Smooth muscle cell (in vitro differentiated cells): Measurements from ENCODE around the gene LAMB4. TPM values are rescaled to one million over a fixed set of nuclear protein-coding genes. Genes with fewer than 3 reads are reported as not detected.

Source experiments
- DNase-seq: peaks from one replicate; lab custom pipeline; 2025; ENCODE audit not compliant: unreplicated experiment; lab: John Stamatoyannopoulos, UW
- H2AFZ ChIP-seq: fragments of 200-600 bp; sonication (generic); 2 replicates; pipeline ENCODE4 v1.6.0; 2016; ENCODE audit warnings: antibody characterized with exemption, low read depth, mild to moderate bottlenecking
- H3F3A ChIP-seq: fragments of 200-600 bp; sonication (generic); 2 replicates; pipeline ENCODE4 v1.6.0; 2017; ENCODE audit warnings: antibody characterized with exemption, low read depth
- H3K27ac ChIP-seq: fragments of 200-600 bp; sonication (generic); 2 replicates; pipeline ENCODE4 v1.5.1; 2016; ENCODE audit warnings: low read depth, mild to moderate bottlenecking
- H3K27me3 ChIP-seq: fragments of 200-600 bp; sonication (generic); 2 replicates; pipeline ENCODE4 v1.6.1; 2016; ENCODE audit warnings: low read depth, mild to moderate bottlenecking
- H3K36me3 ChIP-seq: fragments of 200-600 bp; sonication (generic); 2 replicates; pipeline ENCODE4 v1.5.1; 2016; ENCODE audit warnings: low read depth
- H3K4me1 ChIP-seq: fragments of 200-600 bp; sonication (generic); 2 replicates; pipeline ENCODE4 v1.5.1; 2016; ENCODE audit warnings: low read depth
- H3K4me2 ChIP-seq: fragments of 200-600 bp; sonication (generic); 2 replicates; pipeline ENCODE4 v1.6.0; 2016; ENCODE audit warnings: mild to moderate bottlenecking
- H3K4me3 ChIP-seq: fragments of 200-600 bp; sonication (generic); 2 replicates; pipeline ENCODE4 v1.5.1; 2016; ENCODE audit warnings: mild to moderate bottlenecking
- H3K79me2 ChIP-seq: fragments of 200-600 bp; sonication (generic); 2 replicates; pipeline ENCODE4 v1.6.0; 2016; ENCODE audit warnings: low read depth, mild to moderate bottlenecking
- H3K9ac ChIP-seq: fragments of 200-600 bp; sonication (generic); 2 replicates; pipeline ENCODE4 v1.6.0; 2016; ENCODE audit warnings: low read depth
- H3K9me3 ChIP-seq: fragments of 200-600 bp; sonication (generic); replicated peaks from 2 replicates; pipeline ENCODE4 v1.5.1; 2016; ENCODE audit warnings: low read depth
- H4K20me1 ChIP-seq: fragments of 200-600 bp; sonication (generic); 2 replicates; pipeline ENCODE4 v1.6.0; 2016; ENCODE audit warnings: low read depth
- WGBS: methylation state at CpG from one replicate; pipeline ENCODE4 v1.1.7; 2016; ENCODE audit warnings: low lambda C conversion rate; 5-methylcytosine and 5-hydroxymethylcytosine counted together
- polyA plus RNA-seq: library from polyadenylated mRNA; unstranded; fragments of >200 nt; fragmentation: Nextera tagmentation; extraction: Ambion mirVana; gene quantifications from 2 replicates; pipeline ENCODE4 v1.2.1, GENCODE V29; 2016
- total RNA-seq: library from RNA; depleted of rRNA; stranded (reverse); fragments of >200 nt; gene quantifications from 2 replicates; pipeline ENCODE4 v1.2.3, GENCODE V29; 2014
- TF ChIP-seq, protein P1 (sequence below): fragments of 200-600 bp; sonication (generic); IDR thresholded peaks from 2 replicates; pipeline ENCODE4 v1.5.1; 2017; ENCODE audit warnings: borderline replicate concordance, mild to moderate bottlenecking, antibody characterized with exemption; ENCODE audit not compliant: insufficient read depth, poor library complexity, severe bottlenecking

Gene LAMB4
- total and polyA plus RNA-seq, 2 experiments from 2014 or later = 0.06 to 0.67 TPM

DNA sequence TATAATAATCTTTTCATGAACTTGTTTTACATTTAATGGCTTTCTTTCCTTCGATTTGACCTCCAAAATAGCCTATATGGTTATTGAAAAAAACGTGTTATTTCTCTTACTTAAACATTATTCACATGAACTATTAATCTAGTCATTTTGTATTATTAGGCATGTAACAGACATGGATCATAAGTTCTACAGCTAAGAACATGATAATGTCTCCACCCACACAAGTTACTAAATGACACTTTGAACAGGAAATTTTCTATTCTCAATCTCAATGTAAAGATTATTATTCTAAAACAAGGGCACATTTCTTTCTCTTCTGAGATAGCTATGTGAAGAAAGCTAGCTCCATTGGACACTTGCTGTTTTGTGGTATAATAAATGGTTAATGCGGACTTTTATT, 10.0 kb downstream of the LAMB4 start:
- Histone ChIP-seq H3F3A (no peaks in the 10 kb centered on the region), H4K20me1 (no peaks in the 10 kb centered on the region), H3K79me2 (no peaks in the 10 kb centered on the region), H3K4me2 (no peak overlapping the region), H3K27me3 (no peaks in the 10 kb centered on the region), H2AFZ (no peak overlapping the region), H3K27ac (no peak overlapping the region), H3K9me3 (no peaks in the 10 kb centered on the region), H3K36me3 (no peaks in the 10 kb centered on the region), H3K9ac (no peak overlapping the region), H3K4me1 (no peaks in the 10 kb centered on the region), H3K4me3 (no peak overlapping the region)
- TF ChIP-seq, protein P1, sequence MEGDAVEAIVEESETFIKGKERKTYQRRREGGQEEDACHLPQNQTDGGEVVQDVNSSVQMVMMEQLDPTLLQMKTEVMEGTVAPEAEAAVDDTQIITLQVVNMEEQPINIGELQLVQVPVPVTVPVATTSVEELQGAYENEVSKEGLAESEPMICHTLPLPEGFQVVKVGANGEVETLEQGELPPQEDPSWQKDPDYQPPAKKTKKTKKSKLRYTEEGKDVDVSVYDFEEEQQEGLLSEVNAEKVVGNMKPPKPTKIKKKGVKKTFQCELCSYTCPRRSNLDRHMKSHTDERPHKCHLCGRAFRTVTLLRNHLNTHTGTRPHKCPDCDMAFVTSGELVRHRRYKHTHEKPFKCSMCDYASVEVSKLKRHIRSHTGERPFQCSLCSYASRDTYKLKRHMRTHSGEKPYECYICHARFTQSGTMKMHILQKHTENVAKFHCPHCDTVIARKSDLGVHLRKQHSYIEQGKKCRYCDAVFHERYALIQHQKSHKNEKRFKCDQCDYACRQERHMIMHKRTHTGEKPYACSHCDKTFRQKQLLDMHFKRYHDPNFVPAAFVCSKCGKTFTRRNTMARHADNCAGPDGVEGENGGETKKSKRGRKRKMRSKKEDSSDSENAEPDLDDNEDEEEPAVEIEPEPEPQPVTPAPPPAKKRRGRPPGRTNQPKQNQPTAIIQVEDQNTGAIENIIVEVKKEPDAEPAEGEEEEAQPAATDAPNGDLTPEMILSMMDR = no peak
- 77% methylated on average over 3 of the region's 3 CpGs for WGBS
- DNase-seq = no peak

DNA sequence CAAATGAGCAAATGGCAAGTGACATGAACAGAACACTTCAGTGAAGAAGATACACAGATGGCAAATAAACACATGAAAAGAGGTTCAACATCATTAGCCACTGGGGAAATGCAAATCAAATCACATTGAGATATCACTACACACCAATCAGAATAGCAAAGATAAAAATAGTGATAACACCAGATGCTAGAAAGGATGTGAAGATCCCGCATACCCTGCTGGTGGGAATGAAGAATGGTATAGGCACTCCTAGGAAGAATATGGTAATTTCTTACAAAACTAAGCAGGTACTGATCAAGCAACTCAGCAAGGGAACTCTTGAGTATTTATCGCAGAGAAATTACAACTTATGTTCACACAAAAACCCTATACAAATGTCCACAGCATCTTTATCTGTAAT, 11.2 kb downstream of the LAMB4 start:
- Histone ChIP-seq H3K9me3 (no peaks in the 10 kb centered on the region), H2AFZ (no peak overlapping the region), H3K36me3 (no peaks in the 10 kb centered on the region), H3K9ac (no peak overlapping the region), H3K4me2 (no peak overlapping the region), H4K20me1 (no peaks in the 10 kb centered on the region), H3K4me1 (no peaks in the 10 kb centered on the region), H3K27ac (no peak overlapping the region), H3F3A (no peaks in the 10 kb centered on the region), H3K27me3 (no peaks in the 10 kb centered on the region), H3K79me2 (no peaks in the 10 kb centered on the region), H3K4me3 (no peak overlapping the region)
- 81% methylated on average over 2 of the region's 2 CpGs for WGBS
- no peak for DNase-seq
- TF ChIP-seq, protein P1 = peak; percentile 15

DNA sequence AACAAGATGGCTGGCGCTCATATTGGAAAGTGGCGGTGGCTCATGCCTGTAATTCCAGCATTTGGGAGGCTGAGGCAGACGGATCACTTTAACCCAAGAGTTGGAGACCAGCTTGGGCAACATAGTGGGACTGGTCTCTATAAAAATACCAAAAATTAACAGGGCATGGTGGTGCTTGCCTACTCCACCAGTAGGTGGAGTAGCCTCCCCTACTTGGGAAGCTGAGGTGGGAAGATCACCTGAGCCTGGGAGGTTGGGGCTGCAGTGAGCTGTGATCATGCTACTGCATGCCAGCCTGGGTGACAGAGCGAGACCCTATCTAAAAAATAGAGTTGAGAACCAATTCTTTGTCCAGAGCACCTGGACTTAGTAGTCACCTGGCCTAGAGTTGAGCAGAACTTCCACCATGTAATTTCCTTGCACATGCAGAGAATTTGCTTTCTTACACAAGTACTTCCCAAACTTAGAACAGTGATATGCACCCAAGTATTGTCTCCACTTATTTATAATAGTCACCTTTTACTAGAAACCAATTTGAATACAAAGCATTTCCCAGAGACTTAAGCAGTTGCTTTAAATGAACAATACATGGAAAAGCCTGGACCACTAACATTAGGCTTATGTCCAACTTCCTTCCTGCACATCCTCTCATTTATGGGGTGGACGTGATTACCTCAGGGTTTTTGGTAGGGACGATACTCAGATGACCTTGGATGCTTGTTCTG, 15.9 kb downstream of the LAMB4 start:
- Histone ChIP-seq H3F3A (no peaks in the 10 kb centered on the region), H3K27ac (no peak overlapping the region), H3K9me3 (no peaks in the 10 kb centered on the region), H3K36me3 (no peaks in the 10 kb centered on the region), H3K4me1 (no peaks in the 10 kb centered on the region), H3K4me2 (no peak overlapping the region), H3K9ac (no peak overlapping the region), H2AFZ (no peak overlapping the region), H3K4me3 (no peak overlapping the region), H4K20me1 (no peaks in the 10 kb centered on the region), H3K79me2 (no peaks in the 10 kb centered on the region), H3K27me3 (no peaks in the 10 kb centered on the region)
- WGBS = 67% methylated on average over 6 of the region's 6 CpGs
- TF ChIP-seq, protein P1 = peak; percentile 39
- no peak for DNase-seq

DNA sequence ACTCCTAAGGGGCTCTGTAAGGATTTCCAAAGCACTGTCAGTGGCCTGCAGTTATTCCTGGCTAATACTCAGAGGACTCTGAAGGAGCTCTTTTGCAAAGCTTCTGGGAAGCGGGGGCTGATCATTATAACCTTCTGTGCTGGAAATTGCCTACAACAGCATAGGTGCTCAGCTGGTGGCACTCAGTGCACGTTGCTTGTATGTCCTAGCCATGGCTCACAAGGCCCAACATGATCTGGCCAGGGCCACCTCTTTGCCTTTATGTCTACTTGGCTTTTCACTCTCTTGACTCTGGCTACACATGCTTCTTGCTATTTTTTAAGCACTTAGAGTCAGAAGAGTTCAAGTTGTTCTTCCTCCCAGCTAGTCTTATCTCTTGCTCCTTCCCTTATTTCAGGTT, 17.5 kb downstream of the LAMB4 start:
- Histone ChIP-seq H3K9me3 (no peaks in the 10 kb centered on the region), H2AFZ (no peak overlapping the region), H3F3A (no peaks in the 10 kb centered on the region), H3K79me2 (no peaks in the 10 kb centered on the region), H4K20me1 (no peaks in the 10 kb centered on the region), H3K9ac (no peak overlapping the region), H3K4me1 (no peaks in the 10 kb centered on the region), H3K27ac (no peak overlapping the region), H3K4me3 (no peak overlapping the region), H3K36me3 (no peaks in the 10 kb centered on the region), H3K27me3 (no peaks in the 10 kb centered on the region), H3K4me2 (no peak overlapping the region)
- no peak for DNase-seq
- WGBS = 93% methylated on average over 2 of the region's 2 CpGs
- TF ChIP-seq, protein P1 = no peak
